Measurements from ENCODE around the gene ICAM3.
A peak's percentile ranks its signal among the peaks of the same experiment; 100 is the strongest.
"Not testable (repeated sequence)": the region's sequence is repeated elsewhere in the genome, so short reads cannot be mapped to it uniquely, and the experiment has no call there.

Gene ICAM3

GRCh38 chr19:10339380-10339960 is at the start of gene ICAM3:
TSS of gene ICAM3 (minus strand) at chr19:10339624. CDS start at chr19:10339614, 10 bp downstream.
- no peak for DNase-seq

- DNase-seq: peak; percentile 99
These were observed 49.5 kb upstream of the ICAM3 start for GRCh38 chr19:10388957-10389356.

- no peak for DNase-seq
These were observed 45.2 kb upstream of the ICAM3 start for GRCh38 chr19:10384580-10384979.

- DNase-seq: not testable (repeated sequence)
These were observed 43.7 kb upstream of the ICAM3 start for GRCh38 chr19:10383223-10383499.

GRCh38 chr19:10380313-10381102 is 41.1 kb upstream of the ICAM3 start, which contains the start of gene TYK2:
TSS of gene TYK2 (minus strand) at chr19:10380572. CDS start at chr19:10378406, 2,166 bp downstream.
- DNase-seq: peak; percentile 100

GRCh38 chr19:10379880-10380312 is 40.5 kb upstream of the ICAM3 start:
- no peak for DNase-seq

GRCh38 chr19:10378124-10378523 is 38.7 kb upstream of the ICAM3 start:
- DNase-seq: no peak

- DNase-seq: not testable (repeated sequence)
These were observed 37.8 kb upstream of the ICAM3 start for GRCh38 chr19:10377140-10377640.

GRCh38 chr19:10374931-10375330 is 35.5 kb upstream of the ICAM3 start:
- DNase-seq: no peak

GRCh38 chr19:10372690-10373089 is 33.3 kb upstream of the ICAM3 start:
- DNase-seq: no peak

- DNase-seq: peak; percentile 35
These were observed 28.8 kb upstream of the ICAM3 start for GRCh38 chr19:10368101-10368803.

- not testable (repeated sequence) for DNase-seq
These were observed 27.6 kb upstream of the ICAM3 start for GRCh38 chr19:10366950-10367512.

- DNase-seq: no peak
These were observed 26.1 kb upstream of the ICAM3 start for GRCh38 chr19:10365518-10365917.

GRCh38 chr19:10364644-10365043 is 25.2 kb upstream of the ICAM3 start:
- no peak for DNase-seq

- DNase-seq: no peak
These were observed 24.4 kb upstream of the ICAM3 start for GRCh38 chr19:10363789-10364281.

- DNase-seq: no peak
These were observed 22.8 kb upstream of the ICAM3 start for GRCh38 chr19:10362259-10362658.

GRCh38 chr19:10361569-10362011 is 22.2 kb upstream of the ICAM3 start:
- no peak for DNase-seq

GRCh38 chr19:10356431-10356830 is 17.0 kb upstream of the ICAM3 start:
- no peak for DNase-seq

GRCh38 chr19:10353793-10354391 is 14.5 kb upstream of the ICAM3 start:
- DNase-seq: peak; percentile 47

- DNase-seq: no peak
These were observed 13.6 kb upstream of the ICAM3 start for GRCh38 chr19:10352764-10353671.

- DNase-seq: peak; percentile 84
These were observed 7.1 kb upstream of the ICAM3 start for GRCh38 chr19:10346509-10346908.

GRCh38 chr19:10344780-10345179 is 5.4 kb upstream of the ICAM3 start:
- DNase-seq: no peak
